Upper lobe of right lung (tissue), 1 donor: Measurements from ENCODE around the gene FGFRL1. TPM values are rescaled to one million over a fixed set of nuclear protein-coding genes. Genes with fewer than 3 reads are reported as not detected.

Experiments
- ATAC-seq: fragments of 200-7000 bp; cut with Tn5 transposase; one replicate; pipeline ENCODE4 v1.9.1; 2020; ENCODE audit warnings: mild to moderate bottlenecking, moderate library complexity
- DNase-seq: peaks from one replicate; pipeline ENCODE4 v3.0.0-alpha.2; 2020
- H3K27ac ChIP-seq: fragments of 200-600 bp; one replicate; pipeline ENCODE4 v1.8.0; 2022
- H3K27me3 ChIP-seq: fragments of 200-600 bp; one replicate; pipeline ENCODE4 v1.8.0; 2022; ENCODE audit warnings: mild to moderate bottlenecking
- H3K36me3 ChIP-seq: fragments of 200-600 bp; one replicate; pipeline ENCODE4 v1.8.0; 2022
- H3K4me1 ChIP-seq: fragments of 200-600 bp; one replicate; pipeline ENCODE4 v1.8.0; 2022
- H3K4me3 ChIP-seq: fragments of 200-600 bp; one replicate; pipeline ENCODE4 v1.8.0; 2022; ENCODE audit warnings: mild to moderate bottlenecking
- H3K9me3 ChIP-seq: fragments of 200-600 bp; one replicate; pipeline ENCODE4 v1.8.0; 2022
- intact Hi-C: fragments of 100-400 bp; cut with DNase I; formaldehyde crosslinking; loops from one replicate; pipeline ENCODE4 v1.11.0; 2022
- total RNA-seq: library from RNA; stranded (reverse); fragmentation: NEBNext Ultra II Directional; extraction: Animal tissue kit (Norgen Biotek cat#: 25700); gene quantifications from one replicate; pipeline ENCODE4 v1.2.1, GENCODE V29; 2021
- TF ChIP-seq, protein P1 (sequence below): fragments of 200-600 bp; IDR thresholded peaks from one replicate; pipeline ENCODE4 v1.8.0; 2022; ENCODE audit warnings: antibody characterized with exemption
- donor health status: DM: no; HTN: yes; CAD: no; lungs with severe emphysema.

The FGFRL1 gene
- total RNA-seq, 1 donor from 2014 or later: 25.2 TPM

DNA sequence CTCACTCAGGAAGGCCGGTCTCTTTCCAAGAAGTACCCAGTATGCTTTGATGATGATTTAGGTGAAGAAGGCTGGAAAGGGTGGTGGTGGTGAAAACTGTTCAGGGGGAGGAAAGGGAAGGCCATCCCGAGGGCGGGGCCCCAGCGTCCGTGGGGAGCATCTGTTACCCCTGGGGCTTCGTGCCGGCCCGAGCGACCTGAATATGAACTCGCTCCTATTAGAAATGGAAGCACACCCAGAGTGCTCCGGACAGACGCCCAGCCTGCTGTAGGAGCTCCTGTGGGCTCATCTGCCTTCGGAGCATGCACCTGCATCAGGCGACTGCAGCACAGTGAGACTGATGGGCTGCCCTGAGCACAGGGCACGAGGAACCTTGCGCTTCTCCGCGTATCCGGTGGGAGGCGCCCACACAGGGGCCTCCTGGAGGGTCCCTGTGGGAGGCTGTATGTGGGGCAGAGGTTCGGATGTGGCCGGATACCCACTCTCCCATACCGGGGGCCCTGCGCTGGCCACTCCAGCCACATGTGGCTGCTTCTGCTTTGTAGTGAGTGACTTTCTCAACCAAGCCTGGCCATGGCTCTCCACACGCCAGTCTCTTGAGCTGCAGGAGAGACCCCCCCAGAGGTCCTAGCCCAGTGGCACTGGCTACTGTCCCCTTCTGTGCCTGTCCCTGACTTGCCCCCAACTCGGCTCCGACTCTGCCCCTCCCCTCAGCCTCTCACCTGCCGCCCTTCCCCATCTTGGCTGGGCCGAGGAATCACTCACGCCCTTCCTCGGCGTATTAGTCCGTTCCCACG, 36.7 kb downstream of the FGFRL1 start:
- Histone ChIP-seq H3K36me3 (no peaks in the 10 kb centered on the region), H3K4me1 (peaks cover 25% of the 10 kb centered on the region), H3K27ac (no peak overlapping the region), H3K4me3 (peak overlapping the region; percentile 16), H3K27me3 (peaks cover 33% of the 10 kb centered on the region), H3K9me3 (no peaks in the 10 kb centered on the region)
- intact Hi-C loops: no loop called here
- TF ChIP-seq, protein P1, sequence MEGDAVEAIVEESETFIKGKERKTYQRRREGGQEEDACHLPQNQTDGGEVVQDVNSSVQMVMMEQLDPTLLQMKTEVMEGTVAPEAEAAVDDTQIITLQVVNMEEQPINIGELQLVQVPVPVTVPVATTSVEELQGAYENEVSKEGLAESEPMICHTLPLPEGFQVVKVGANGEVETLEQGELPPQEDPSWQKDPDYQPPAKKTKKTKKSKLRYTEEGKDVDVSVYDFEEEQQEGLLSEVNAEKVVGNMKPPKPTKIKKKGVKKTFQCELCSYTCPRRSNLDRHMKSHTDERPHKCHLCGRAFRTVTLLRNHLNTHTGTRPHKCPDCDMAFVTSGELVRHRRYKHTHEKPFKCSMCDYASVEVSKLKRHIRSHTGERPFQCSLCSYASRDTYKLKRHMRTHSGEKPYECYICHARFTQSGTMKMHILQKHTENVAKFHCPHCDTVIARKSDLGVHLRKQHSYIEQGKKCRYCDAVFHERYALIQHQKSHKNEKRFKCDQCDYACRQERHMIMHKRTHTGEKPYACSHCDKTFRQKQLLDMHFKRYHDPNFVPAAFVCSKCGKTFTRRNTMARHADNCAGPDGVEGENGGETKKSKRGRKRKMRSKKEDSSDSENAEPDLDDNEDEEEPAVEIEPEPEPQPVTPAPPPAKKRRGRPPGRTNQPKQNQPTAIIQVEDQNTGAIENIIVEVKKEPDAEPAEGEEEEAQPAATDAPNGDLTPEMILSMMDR: no peak
- DNase-seq (peak; percentile 63), ATAC-seq (no peak)

DNA sequence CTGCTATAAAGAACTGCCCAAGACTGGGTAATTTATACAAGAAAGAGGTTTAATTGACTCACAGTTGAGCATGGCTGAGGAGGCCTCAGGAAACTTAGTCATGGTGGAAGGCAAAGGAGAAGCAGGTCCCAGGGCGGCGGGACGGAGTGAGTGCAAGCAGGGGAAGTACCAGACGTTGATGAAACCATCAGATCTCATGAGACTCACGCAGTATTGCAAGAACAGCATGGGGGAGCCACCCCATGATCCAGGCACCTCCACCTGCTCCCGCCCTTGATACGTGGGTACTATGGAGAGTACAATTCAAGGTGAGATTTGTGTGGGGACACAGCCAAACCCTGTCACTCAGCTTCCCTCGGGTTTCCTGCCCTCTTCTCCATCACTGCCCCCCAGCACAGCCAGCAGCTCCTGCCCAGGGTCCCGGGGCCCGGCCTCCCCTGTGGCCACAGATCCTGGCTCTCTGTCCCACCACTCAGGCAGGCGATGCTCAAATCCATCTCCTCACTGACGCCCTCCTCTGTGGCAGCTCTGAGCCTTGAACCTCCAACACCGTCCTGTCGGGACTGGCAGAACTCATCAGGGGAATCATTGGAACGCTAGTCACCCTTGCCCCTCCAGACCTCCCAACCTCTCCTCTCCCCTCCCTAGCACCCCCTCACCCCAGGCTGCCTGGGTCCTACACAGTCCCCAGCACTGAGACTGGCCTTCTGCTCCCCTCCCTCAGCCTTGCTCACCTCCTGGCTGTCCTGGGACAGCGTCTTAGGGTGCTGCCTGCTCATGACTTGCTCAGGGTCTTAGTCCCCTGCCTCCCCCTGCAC, 37.6 kb downstream of the FGFRL1 start:
- intact Hi-C loops: no loop called here

DNA sequence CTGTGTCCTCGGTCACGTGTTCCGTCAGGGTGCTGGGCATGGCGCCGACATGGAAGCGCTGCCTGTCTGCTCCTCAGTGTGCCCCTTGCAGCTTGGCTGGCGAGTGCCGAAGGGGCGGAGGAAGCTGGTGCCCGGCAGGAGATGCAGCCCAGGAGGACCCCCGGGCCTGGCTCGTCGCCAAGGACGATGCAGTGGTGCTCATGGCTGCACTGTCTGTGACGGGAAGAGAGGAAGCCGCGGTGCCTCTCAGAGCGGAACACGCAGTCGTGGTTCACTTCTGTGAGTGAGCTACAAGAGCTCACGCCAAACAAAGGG, 38.1 kb downstream of the FGFRL1 start:
- no peak for ATAC-seq
- peak; percentile 61 for DNase-seq
- intact Hi-C loops: no loop called here

More for the DNA sequence above, 37.6 kb downstream of the FGFRL1 start:
- Histone ChIP-seq H3K27me3 (peaks cover 31% of the 10 kb centered on the region), H3K4me1 (peaks cover 18% of the 10 kb centered on the region), H3K4me3 (no peak overlapping the region), H3K27ac (no peak overlapping the region), H3K36me3 (no peaks in the 10 kb centered on the region), H3K9me3 (no peaks in the 10 kb centered on the region)
- DNase-seq (peak; percentile 67), ATAC-seq (peak; percentile 13)
- TF ChIP-seq, protein P1: no peak

DNA sequence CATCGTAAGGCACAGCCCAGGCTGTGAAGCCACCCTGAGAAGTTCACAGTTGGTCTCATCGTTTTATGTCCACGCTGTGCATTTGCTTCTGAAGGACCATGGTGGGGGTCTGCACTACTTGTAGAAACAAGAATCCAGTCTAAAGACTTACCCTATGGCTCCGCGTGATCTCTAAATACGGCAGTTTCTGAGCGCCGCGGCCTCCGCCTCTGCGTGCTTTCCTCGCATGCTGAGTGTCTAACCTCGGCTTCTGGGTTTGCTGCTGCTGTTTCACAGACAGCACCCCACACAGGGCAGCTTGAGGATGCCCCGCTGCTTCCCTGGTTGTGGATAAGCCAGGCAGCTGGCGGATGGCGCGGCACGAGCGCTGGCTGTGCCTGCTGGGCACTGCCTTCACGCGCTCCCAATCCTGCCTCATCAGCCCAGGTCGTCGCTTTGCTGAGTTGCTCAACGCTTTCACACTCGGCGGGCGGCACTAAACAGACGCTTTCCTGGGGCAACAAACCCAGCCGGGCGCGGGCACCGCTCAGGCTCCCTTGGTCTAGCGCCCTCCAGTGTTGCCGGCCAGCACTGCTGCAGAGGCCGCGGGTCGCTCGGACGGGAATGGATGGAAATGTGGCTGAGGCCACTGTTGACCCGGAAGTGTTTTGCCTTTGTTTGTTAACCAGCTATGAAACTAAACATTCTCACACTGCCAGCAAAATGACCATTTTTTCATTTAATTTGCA, 39.2 kb downstream of the FGFRL1 start:
- ATAC-seq (no peak), DNase-seq (peak; percentile 58)
- Histone ChIP-seq H3K36me3 (no peaks in the 10 kb centered on the region), H3K4me3 (no peak overlapping the region), H3K4me1 (peaks cover 17% of the 10 kb centered on the region), H3K27me3 (peaks cover 24% of the 10 kb centered on the region), H3K9me3 (no peaks in the 10 kb centered on the region), H3K27ac (no peak overlapping the region)
- TF ChIP-seq, protein P1: no peak
- intact Hi-C loops: no loop called here

More for the DNA sequence above, 38.1 kb downstream of the FGFRL1 start:
- Histone ChIP-seq H3K27me3 (peaks cover 26% of the 10 kb centered on the region), H3K4me1 (peaks cover 13% of the 10 kb centered on the region), H3K27ac (no peak overlapping the region), H3K9me3 (no peaks in the 10 kb centered on the region), H3K4me3 (no peak overlapping the region), H3K36me3 (no peaks in the 10 kb centered on the region)
- TF ChIP-seq, protein P1: no peak

DNA sequence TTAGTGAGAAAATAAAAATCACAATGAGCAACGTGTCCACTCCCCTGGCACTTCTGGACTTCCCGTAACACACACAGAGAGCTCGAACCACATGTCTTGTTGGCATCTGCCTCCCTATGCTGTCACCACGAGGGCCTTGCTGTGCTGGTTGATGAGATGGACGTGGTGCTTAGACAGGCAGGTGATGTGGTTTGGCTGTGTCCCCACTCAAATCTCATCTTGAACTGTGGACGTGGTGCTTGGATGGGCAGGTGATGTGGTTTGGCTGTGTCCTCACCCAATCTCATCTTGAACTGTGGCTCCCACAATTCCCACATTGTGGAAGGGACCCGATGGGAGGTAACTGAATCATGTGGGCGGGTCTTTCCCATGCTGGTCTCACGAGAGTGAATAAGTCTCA, 40.0 kb downstream of the FGFRL1 start:
- peaks cover 31% of the 10 kb centered on the region for H3K27me3 ChIP-seq
- H3K27ac ChIP-seq: no peak overlapping the region
- intact Hi-C loops: no loop called here
- ATAC-seq (no peak), DNase-seq (no peak)
- no peaks in the 10 kb centered on the region for H3K36me3 ChIP-seq
- TF ChIP-seq, protein P1: no peak
- no peaks in the 10 kb centered on the region for H3K9me3 ChIP-seq
- peaks cover 23% of the 10 kb centered on the region for H3K4me1 ChIP-seq
- H3K4me3 ChIP-seq: no peak overlapping the region
